ENCODE data around the gene HOOK1. TPM values are rescaled to one million over a fixed set of nuclear protein-coding genes. Genes with fewer than 3 reads are reported as not detected.
A peak's percentile ranks its signal among the peaks of the same experiment; 100 is the strongest.

HOOK1 gene
- polyA plus RNA-seq (2013, experiment 1 of 2) = 12.0 TPM
- 12.9 TPM for polyA plus RNA-seq (2013, experiment 2 of 2)

- peak within 1 kb of the TSS; percentile 83 for H3K9ac ChIP-seq (ENCODE audit: low read depth, low read length)
- WGBS = 4% methylated on average over 69 of the region's 71 CpGs
- peaks cover 12% of the 10 kb centered on the region for H3K4me1 ChIP-seq (ENCODE audit: insufficient read depth, low read length)
- peaks cover 19% of the 10 kb centered on the region for H3K27me3 ChIP-seq (ENCODE audit: insufficient read depth, low read length)
- H3K36me3 ChIP-seq (ENCODE audit: insufficient read depth, low read length) = no peaks in the 10 kb centered on the region
- peak within 1 kb of the TSS; percentile 79 for H3K4me3 ChIP-seq (ENCODE audit: low read length)
- no peak within 1 kb of the TSS for H3K27ac ChIP-seq (ENCODE audit: low read depth, low read length)
- no peaks in the 10 kb centered on the region for H3K9me3 ChIP-seq (ENCODE audit: insufficient read depth, low read depth, low read length)
Measured at GRCh38 chr1:59814901-59815825, at the start of gene HOOK1. HOOK1 (plus strand) TSS chr1:59814949; CDS start chr1:59815118, 169 bp downstream.

DNA sequence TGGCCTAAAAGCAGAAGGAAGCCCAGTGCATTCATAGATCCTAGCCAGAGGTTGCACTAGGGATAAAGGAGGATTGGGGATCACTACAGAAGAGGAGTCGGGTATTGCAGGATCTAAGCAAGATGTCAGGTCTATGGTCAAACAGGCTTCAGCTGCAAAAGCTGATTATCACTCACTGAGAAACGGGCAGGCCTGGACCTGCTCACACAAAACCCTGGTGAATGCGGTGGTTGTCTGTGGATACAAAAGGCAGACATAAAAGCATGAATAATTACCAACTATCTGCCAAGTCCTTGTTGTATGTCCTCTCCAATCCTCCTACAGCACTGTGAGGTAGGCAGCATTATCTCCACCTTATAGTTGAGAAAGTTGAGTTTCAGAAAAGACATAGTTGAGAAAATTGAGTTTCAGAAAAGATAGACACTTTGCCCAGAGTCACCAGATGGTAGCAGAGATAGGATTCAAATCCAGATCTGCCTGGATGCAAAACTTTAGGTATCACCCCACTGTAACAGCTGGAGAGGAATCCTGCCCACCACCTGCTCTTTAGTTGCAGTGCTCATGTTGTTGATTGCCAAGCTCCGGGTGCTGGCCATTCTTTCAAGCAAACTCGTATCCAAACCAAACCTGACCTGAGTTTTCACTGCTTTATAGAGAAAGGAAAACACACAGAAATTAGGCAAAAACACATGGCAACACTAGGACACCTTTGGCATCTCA, 49.6 kb upstream of the HOOK1 start:
- no peaks in the 10 kb centered on the region for H3K36me3 ChIP-seq (ENCODE audit: insufficient read depth, low read length)
- no peaks in the 10 kb centered on the region for H3K27me3 ChIP-seq (ENCODE audit: insufficient read depth, low read length)
- no peak overlapping the region for H3K27ac ChIP-seq (ENCODE audit: low read depth, low read length)
- H3K9ac ChIP-seq (ENCODE audit: low read depth, low read length) = no peak overlapping the region
- 87% methylated on average over 5 of the region's 5 CpGs for WGBS
- no peaks in the 10 kb centered on the region for H3K9me3 ChIP-seq (ENCODE audit: insufficient read depth, low read depth, low read length)
- H3K4me3 ChIP-seq (ENCODE audit: low read length) = no peak overlapping the region
- peaks cover 11% of the 10 kb centered on the region; the same call in 1 of the 2 replicates for H3K4me1 ChIP-seq (ENCODE audit: insufficient read depth, low read length)

GRCh38 chr1:59766227-59766855, 48.4 kb upstream of the HOOK1 start:
- Histone ChIP-seq H3K36me3 (ENCODE audit: insufficient read depth, low read length) (no peaks in the 10 kb centered on the region), H3K4me1 (ENCODE audit: insufficient read depth, low read length) (peaks cover 11% of the 10 kb centered on the region; the same call in 1 of the 2 replicates), H3K9ac (ENCODE audit: low read depth, low read length) (no peak overlapping the region), H3K4me3 (ENCODE audit: low read length) (no peak overlapping the region), H3K27me3 (ENCODE audit: insufficient read depth, low read length) (no peaks in the 10 kb centered on the region), H3K27ac (ENCODE audit: low read depth, low read length) (no peak overlapping the region), H3K9me3 (ENCODE audit: insufficient read depth, low read depth, low read length) (no peaks in the 10 kb centered on the region)
- 83% methylated on average over 9 of the region's 9 CpGs for WGBS

DNA sequence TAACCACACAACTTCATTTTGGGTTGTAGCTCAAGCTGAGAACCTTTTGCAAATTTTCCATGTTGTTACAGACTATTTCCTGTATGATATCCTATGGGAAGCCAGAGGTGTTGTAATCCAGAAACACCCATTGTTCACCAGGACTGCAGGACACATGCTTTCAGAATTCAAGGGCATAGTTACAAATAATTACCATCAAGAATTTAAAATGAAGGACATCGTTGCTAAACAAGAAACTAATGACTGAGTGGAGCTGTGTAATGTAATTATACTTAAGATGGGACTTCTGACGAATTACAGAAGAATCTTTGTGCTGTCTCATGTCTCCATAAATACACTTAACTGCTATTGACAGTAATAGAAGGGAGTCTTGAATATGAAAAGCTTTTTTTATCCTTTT, 47.6 kb upstream of the HOOK1 start:
- Histone ChIP-seq H3K36me3 (ENCODE audit: insufficient read depth, low read length) (no peaks in the 10 kb centered on the region), H3K27ac (ENCODE audit: low read depth, low read length) (no peak overlapping the region), H3K9me3 (ENCODE audit: insufficient read depth, low read depth, low read length) (no peaks in the 10 kb centered on the region), H3K9ac (ENCODE audit: low read depth, low read length) (no peak overlapping the region), H3K4me3 (ENCODE audit: low read length) (no peak overlapping the region), H3K27me3 (ENCODE audit: insufficient read depth, low read length) (no peaks in the 10 kb centered on the region), H3K4me1 (ENCODE audit: insufficient read depth, low read length) (peaks cover 11% of the 10 kb centered on the region; the same call in 1 of the 2 replicates)
- 73% methylated on average over 2 of the region's 2 CpGs for WGBS

- H3K9me3 ChIP-seq (ENCODE audit: insufficient read depth, low read depth, low read length) = no peaks in the 10 kb centered on the region
- no peaks in the 10 kb centered on the region for H3K36me3 ChIP-seq (ENCODE audit: insufficient read depth, low read length)
Measured at GRCh38 chr1:59768792-59769735, 45.7 kb upstream of the HOOK1 start.

GRCh38 chr1:59769736-59770095, 45.0 kb upstream of the HOOK1 start:
- H3K36me3 ChIP-seq (ENCODE audit: insufficient read depth, low read length) = no peaks in the 10 kb centered on the region
- no peak overlapping the region for H3K4me3 ChIP-seq (ENCODE audit: low read length)
- no peak overlapping the region for H3K9ac ChIP-seq (ENCODE audit: low read depth, low read length)
- WGBS = 95% methylated on average over 4 of the region's 4 CpGs
- no peak overlapping the region for H3K27ac ChIP-seq (ENCODE audit: low read depth, low read length)
- H3K4me1 ChIP-seq (ENCODE audit: insufficient read depth, low read length) = peaks cover 11% of the 10 kb centered on the region; the same call in 1 of the 2 replicates
- H3K9me3 ChIP-seq (ENCODE audit: insufficient read depth, low read depth, low read length) = no peaks in the 10 kb centered on the region
- no peaks in the 10 kb centered on the region for H3K27me3 ChIP-seq (ENCODE audit: insufficient read depth, low read length)

More at GRCh38 chr1:59768792-59769735, 45.7 kb upstream of the HOOK1 start:
- H3K27ac ChIP-seq (ENCODE audit: low read depth, low read length) = no peak overlapping the region
- WGBS = 92% methylated on average over 10 of the region's 10 CpGs
- no peaks in the 10 kb centered on the region for H3K27me3 ChIP-seq (ENCODE audit: insufficient read depth, low read length)
- peaks cover 11% of the 10 kb centered on the region; the same call in 1 of the 2 replicates for H3K4me1 ChIP-seq (ENCODE audit: insufficient read depth, low read length)
- no peak overlapping the region for H3K4me3 ChIP-seq (ENCODE audit: low read length)
- H3K9ac ChIP-seq (ENCODE audit: low read depth, low read length) = no peak overlapping the region

- Histone ChIP-seq H3K36me3 (ENCODE audit: insufficient read depth, low read length) (no peaks in the 10 kb centered on the region), H3K9me3 (ENCODE audit: insufficient read depth, low read depth, low read length) (no peaks in the 10 kb centered on the region), H3K27me3 (ENCODE audit: insufficient read depth, low read length) (no peaks in the 10 kb centered on the region), H3K4me3 (ENCODE audit: low read length) (no peak overlapping the region), H3K4me1 (ENCODE audit: insufficient read depth, low read length) (peaks cover 8% of the 10 kb centered on the region; the same call in 1 of the 2 replicates), H3K27ac (ENCODE audit: low read depth, low read length) (no peak overlapping the region), H3K9ac (ENCODE audit: low read depth, low read length) (no peak overlapping the region)
- WGBS = 100% methylated on average over 1 of the region's 3 CpGs
Measured at GRCh38 chr1:59771361-59771760, 43.4 kb upstream of the HOOK1 start.

DNA sequence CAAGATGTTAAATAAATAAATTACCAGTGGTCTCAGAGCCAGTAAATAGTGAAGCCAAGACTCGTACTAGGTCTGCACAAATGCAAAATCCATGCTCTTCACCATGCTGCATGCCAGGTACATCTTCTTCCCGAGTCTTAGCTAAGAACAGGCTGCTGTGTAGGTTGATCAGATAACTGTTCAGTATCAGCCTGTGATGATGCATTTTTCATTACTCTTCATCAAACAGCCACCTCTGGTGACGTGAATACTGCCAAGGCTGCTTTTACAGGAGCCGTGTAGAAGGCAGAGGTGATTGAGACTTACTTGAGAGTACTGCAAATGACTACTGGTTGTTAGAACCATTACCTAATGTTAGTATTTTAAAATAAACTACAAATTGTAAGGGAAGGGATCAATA, 39.3 kb upstream of the HOOK1 start:
- 69% methylated on average over 4 of the region's 4 CpGs for WGBS
- H3K4me1 ChIP-seq (ENCODE audit: insufficient read depth, low read length) = no peaks in the 10 kb centered on the region
- H3K27me3 ChIP-seq (ENCODE audit: insufficient read depth, low read length) = no peaks in the 10 kb centered on the region
- no peak overlapping the region for H3K9ac ChIP-seq (ENCODE audit: low read depth, low read length)
- H3K36me3 ChIP-seq (ENCODE audit: insufficient read depth, low read length) = no peaks in the 10 kb centered on the region
- no peak overlapping the region for H3K4me3 ChIP-seq (ENCODE audit: low read length)
- H3K9me3 ChIP-seq (ENCODE audit: insufficient read depth, low read depth, low read length) = no peaks in the 10 kb centered on the region
- H3K27ac ChIP-seq (ENCODE audit: low read depth, low read length) = no peak overlapping the region

DNA sequence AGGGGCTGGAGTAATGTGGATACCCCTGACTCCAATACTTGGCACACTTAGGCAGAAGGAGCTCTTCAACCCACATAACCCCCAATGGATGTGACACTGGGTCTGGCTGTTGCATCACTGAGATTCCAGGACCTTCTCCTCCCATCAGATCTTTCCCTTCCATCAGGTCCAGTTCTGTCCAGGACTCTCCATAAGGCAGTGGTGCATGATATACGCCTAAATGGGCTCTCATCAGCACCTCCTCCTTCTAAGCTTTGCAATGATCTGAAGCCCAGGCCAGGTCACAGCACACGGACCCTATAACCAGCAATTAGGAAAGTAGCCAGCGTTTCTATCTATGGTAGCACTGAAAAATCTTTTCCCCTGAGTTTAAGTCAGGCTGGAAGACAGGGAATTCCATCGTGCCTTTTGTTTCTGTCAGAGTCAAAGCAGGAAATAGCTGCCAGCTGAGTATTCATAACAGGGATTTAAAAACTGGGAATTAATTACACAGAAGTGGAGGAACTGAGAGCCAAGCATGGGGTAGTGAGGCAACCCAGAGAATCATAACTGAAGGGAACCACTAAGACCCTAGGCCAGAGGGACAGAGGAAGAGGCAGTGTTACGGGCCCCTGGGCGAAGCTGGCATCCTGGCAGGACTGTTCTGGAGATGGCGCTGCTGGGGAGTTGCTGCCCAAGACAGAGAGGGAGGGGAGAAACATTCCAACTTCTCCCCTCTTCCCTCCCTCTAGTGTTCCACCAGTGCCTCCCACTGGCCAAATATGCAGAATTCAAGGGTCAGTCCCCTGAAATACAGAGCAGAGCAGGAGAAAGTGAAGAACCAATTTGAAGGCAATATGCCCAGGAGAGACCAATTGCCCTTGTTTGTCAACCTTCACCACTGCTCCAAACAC, 37.5 kb upstream of the HOOK1 start:
- Histone ChIP-seq H3K4me1 (ENCODE audit: insufficient read depth, low read length) (no peaks in the 10 kb centered on the region), H3K27me3 (ENCODE audit: insufficient read depth, low read length) (no peaks in the 10 kb centered on the region), H3K9me3 (ENCODE audit: insufficient read depth, low read depth, low read length) (no peaks in the 10 kb centered on the region), H3K27ac (ENCODE audit: low read depth, low read length) (no peak overlapping the region), H3K36me3 (ENCODE audit: insufficient read depth, low read length) (no peaks in the 10 kb centered on the region), H3K4me3 (ENCODE audit: low read length) (no peak overlapping the region), H3K9ac (ENCODE audit: low read depth, low read length) (no peak overlapping the region)
- WGBS = 85% methylated on average over 7 of the region's 7 CpGs

All from HUES64 (cell line).